ENCODE data around the gene P2RY12.
"Not testable (repeated sequence)": the region's sequence is repeated elsewhere in the genome, so short reads cannot be mapped to it uniquely, and the experiment has no call there.

P2RY12 gene

DNA sequence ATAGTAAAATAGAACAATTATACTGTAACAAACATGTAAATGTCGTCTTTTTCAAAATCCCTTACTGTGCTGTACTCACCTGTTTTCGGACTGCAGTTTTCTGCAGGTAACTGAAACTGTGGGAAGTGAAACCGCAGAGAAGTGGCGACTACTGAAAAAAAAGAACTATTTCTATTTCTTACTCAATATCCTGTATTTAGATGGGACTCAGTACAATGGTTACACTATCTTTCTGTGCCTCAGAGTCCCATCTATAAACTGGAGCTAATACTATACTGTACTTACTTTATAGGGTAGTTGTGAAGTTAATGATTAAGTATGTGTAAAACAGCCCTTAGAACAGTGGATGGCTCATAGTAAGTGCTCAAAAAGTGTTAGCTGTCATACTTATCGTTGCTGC, 14.3 kb upstream of the P2RY12 start:
- no peak overlapping the region for H3K4me3 ChIP-seq (ENCODE audit: low read depth, low read length)
- TF ChIP-seq CTCF (IDR thresholded peaks at IDR 0.05; ENCODE audit: insufficient read depth, low read length, missing control alignments): no peak
- ChIA-PET CTCF (interaction anchor here (1.3 to 1.9 kb wide), 3 partner anchors 9 to 11 kb away, joined by 3 to 7 read pairs (median 4); no protein-coding TSS in a partner anchor), POLR2A (no interaction called here)
- no peak for DNase-seq (ENCODE audit: low read depth, low spot score)

DNA sequence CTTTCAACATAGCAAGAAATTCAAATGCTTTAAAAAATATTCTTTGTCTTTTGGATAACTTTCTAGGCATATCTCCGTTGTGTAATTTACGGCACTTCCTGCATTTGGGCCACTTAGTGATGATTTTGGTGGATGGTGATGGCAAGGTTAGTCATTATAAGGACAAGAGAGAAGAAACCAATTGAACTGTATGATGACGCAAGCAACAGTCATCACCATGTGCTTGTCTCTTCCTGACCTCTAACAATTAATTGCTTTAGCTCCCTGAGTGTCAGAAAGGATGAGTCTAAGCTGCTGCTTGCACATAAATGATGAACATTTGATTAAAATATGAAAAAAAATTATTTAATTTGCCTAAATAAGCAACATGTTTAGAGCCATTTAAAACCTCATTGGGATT, 11.3 kb upstream of the P2RY12 start:
- no peak for DNase-seq (ENCODE audit: low read depth, low spot score)
- CTCF ChIA-PET: interaction anchor here (1.2 to 2.4 kb wide), 5 partner anchors 10 to 104 kb away, joined by 3 to 6 read pairs (median 6); no protein-coding TSS in a partner anchor
- POLR2A ChIA-PET: no interaction called here
- TF ChIP-seq CTCF (IDR thresholded peaks at IDR 0.05; ENCODE audit: insufficient read depth, low read length, missing control alignments): no peak
- no peak overlapping the region for H3K4me3 ChIP-seq (ENCODE audit: low read depth, low read length)

DNA sequence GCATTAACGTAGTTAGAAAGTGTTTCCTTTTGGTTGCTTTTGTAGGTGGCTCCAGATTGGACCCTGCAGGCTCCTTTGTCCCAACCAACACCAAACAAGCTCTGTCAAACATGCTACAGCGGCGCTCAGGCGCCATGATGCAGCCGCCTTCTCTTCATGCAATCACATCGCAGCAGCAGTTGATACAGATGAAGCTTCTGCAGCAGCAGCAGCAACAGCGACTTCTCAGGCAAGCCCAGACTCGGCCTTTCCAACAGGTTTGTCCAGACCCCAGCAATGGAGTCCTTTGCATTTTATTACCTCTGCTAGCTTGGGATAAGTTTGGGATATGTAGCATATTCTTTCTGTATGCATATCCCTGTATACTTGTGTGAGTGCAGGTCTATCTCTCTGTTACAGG, 10.1 kb upstream of the P2RY12 start:
- TF ChIP-seq CTCF (IDR thresholded peaks at IDR 0.05; ENCODE audit: insufficient read depth, low read length, missing control alignments): no peak
- H3K4me3 ChIP-seq (ENCODE audit: low read depth, low read length): no peak overlapping the region
- ChIA-PET CTCF (interaction anchor here (1.1 to 2.4 kb wide), 4 partner anchors 17 to 102 kb away, joined by 3 to 6 read pairs (median 4); no protein-coding TSS in a partner anchor), POLR2A (no interaction called here)
- DNase-seq (ENCODE audit: low read depth, low spot score): no peak

- no peak for DNase-seq (ENCODE audit: low read depth, low spot score)
- ChIA-PET POLR2A (interaction anchor here (0.9 kb wide), 1 partner anchor 9 kb away, joined by 3 read pairs; no protein-coding TSS in a partner anchor), CTCF (interaction anchor here (0.6 to 2.4 kb wide), 5 partner anchors 10 to 102 kb away, joined by 3 to 6 read pairs (median 3); no protein-coding TSS in a partner anchor)
- no peak for TF ChIP-seq CTCF (IDR thresholded peaks at IDR 0.05; ENCODE audit: insufficient read depth, low read length, missing control alignments)
- no peak overlapping the region for H3K4me3 ChIP-seq (ENCODE audit: low read depth, low read length)
These were observed 9.4 kb upstream of the P2RY12 start for GRCh38 chr3:151393941-151394340.

DNA sequence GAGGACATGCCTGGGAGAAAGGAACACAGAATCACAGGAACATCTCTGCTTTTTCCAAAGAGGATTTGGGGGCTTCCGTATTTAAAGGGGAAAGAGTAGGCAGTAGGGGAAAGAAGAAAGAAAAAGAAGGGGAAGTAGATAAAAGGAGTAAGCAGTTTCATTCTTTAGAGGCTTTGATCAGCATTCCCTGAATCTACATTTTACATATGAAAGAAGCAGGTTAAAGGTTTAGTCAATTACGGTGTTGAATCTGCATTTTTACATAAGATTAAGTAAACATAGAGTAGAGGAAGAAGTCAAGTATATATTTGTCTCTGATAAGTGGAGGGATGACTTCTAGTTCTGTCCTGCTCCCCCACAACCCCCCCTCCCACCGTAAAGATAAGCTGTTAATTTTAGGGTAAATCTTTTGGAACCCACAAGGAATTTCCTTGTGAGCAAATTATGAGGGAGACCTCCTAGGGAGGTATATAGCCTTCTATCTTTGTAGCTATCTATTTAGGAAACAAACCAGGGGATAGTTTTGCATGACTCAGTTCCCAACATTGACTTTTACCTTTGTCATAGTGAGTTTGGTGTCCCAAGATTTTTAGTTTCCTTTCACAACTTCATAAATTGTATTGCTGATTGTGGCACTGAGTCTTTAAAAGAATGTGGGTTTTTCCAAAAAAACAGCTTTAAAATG, 8.7 kb upstream of the P2RY12 start:
- CTCF ChIA-PET: interaction anchor here (0.6 to 2.4 kb wide), 3 partner anchors 9 to 101 kb away, joined by 3 to 6 read pairs (median 3); no protein-coding TSS in a partner anchor
- no peak for DNase-seq (ENCODE audit: low read depth, low spot score)
- no peak overlapping the region for H3K4me3 ChIP-seq (ENCODE audit: low read depth, low read length)
- POLR2A ChIA-PET: interaction anchor here (0.9 kb wide), 1 partner anchor 10 kb away, joined by 3 read pairs; no protein-coding TSS in a partner anchor
- no peak for TF ChIP-seq CTCF (IDR thresholded peaks at IDR 0.05; ENCODE audit: insufficient read depth, low read length, missing control alignments)

DNA sequence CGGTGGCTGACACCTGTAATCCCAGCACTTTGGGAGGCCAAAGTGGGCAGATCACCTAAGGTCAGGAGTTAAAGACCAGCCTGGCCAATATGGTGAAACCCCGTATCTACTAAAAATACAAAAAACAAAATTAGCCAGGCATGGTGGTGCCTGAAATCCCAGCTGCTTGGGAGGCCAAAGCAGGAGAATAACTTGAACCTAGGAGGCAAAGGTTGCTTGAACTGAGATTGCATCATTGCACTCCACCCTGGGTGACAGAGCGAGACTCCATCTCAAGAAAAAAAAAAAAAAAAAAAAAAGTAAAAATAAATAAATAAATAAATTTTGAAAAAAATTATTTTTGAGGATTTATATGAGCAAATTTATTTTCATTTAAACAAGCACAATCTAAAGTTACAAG, 7.6 kb upstream of the P2RY12 start:
- H3K4me3 ChIP-seq (ENCODE audit: low read depth, low read length); CTCF ChIA-PET; DNase-seq (ENCODE audit: low read depth, low spot score); POLR2A ChIA-PET: not testable (repeated sequence)

Data from AG04449 (cell line).